Measurements from ENCODE around the gene ATP5ME. TPM values are rescaled to one million over a fixed set of nuclear protein-coding genes. Genes with fewer than 3 reads are reported as not detected.

The ATP5ME gene
- total and polyA plus RNA-seq, 2 of the 13 experiments (the other 11 are each of a cell fraction or from before 2014, with no cell fraction given) = 305 to 753 TPM

DNA sequence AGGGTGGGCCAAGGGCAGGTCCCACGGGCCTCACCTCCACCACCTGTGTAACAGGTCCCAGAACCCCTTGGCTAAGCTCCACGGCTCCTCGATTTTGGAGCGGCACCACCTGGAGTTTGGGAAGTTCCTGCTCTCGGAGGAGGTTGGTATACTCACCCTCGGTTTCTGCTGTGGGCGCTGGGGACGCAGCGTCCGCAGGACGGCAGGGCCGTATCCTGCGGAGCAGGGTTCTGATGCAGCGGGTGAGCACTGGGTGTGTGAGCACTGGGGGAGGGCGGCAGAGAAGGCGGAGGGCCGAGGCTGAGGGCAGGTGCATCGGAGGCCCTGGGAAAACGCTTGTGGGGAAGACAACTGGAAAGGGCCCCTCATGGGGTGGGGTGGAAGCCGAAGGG, 11.0 kb downstream of the ATP5ME start:
- CTCF ChIA-PET (ENCODE audit: low intra/inter-chr PET ratio, low total read pairs) = no interaction called here
- no peak for TF ChIP-seq FOSL2 (CRISPR knock-in tag; IDR thresholded peaks at IDR 0.05)
- no peak for TF ChIP-seq ATF2 (CRISPR knock-in tag; IDR thresholded peaks at IDR 0.05)
- 0 out of 2 replicates have a peak, but pooled peaks have one; percentile 18 for TF ChIP-seq ZNF691 (CRISPR knock-in tag; IDR thresholded peaks at IDR 0.05; ENCODE audit: borderline replicate concordance, low read depth)
- TF ChIP-seq ZNF3 (CRISPR knock-in tag; IDR thresholded peaks at IDR 0.05) = no peak
- TF ChIP-seq ZFYVE20 (CRISPR knock-in tag; IDR thresholded peaks at IDR 0.05; ENCODE audit: borderline replicate concordance, low read depth) = no peak
- no peak for TF ChIP-seq MBD4 (IDR thresholded peaks at IDR 0.05; ENCODE audit: borderline replicate concordance, low read length)
- Histone ChIP-seq H2AFZ (ENCODE audit: low read length) (no peak overlapping the region), H3K79me2 (ENCODE audit: insufficient read depth, low read length) (no peaks in the 10 kb centered on the region), H3K27ac (ENCODE audit: extremely low read length, insufficient read depth, low read length) (no peak overlapping the region), H3K36me3 (replicated peaks in 1 of 2; ENCODE audit: control insufficient read depth in 1 of 2, insufficient read depth in 2 of 2, low read length in 2 of 2) (no peaks in the 10 kb centered on the region), H3K4me1 (ENCODE audit: insufficient read depth, low read length) (peaks cover 46% of the 10 kb centered on the region), H4K20me1 (ENCODE audit: insufficient read depth, low read length) (no peaks in the 10 kb centered on the region), H3K4me2 (ENCODE audit: low read depth, low read length) (peak overlapping the region; percentile 69), H3K4me3 (replicated peaks in 1 of 3; ENCODE audit: insufficient read depth in 1 of 3, low read depth in 2 of 3, low read length in 3 of 3) (peak overlapping the region in 2 of 3 experiments; percentile 50 to 63; a peak in 3 of 6 replicates), H3K9me3 (ENCODE audit: low read length) (no peaks in the 10 kb centered on the region), H3K27me3 (ENCODE audit: control insufficient read depth in 1 of 2, insufficient read depth in 2 of 2, low read length in 2 of 2) (peaks cover 3 to 33% of the 10 kb centered on the region in 2 experiments; a peak in 4 of 5 replicates), H3K9ac (ENCODE audit: insufficient read depth, low read depth, low read length) (0 out of 2 replicates have a peak overlapping the region, but pooled peaks have one; percentile 25)
- DNase-seq (ENCODE audit: low spot score) = no peak
- POLR2A ChIA-PET = no interaction called here
- 71% methylated on average over 15 of the region's 20 CpGs for WGBS (ENCODE audit: low lambda C conversion rate)
- FAIRE-seq = no peak
- in situ Hi-C loops (cut with HindIII; ENCODE audit: extremely low pct_ligation_motif_present, low pct_unique_long_range_greater_than_20kb) = no loop called here
- intact Hi-C loops (cut with micrococcal nuclease; ENCODE audit: unreplicated experiment) = no loop called here
- no TSS peak for BruUV-seq (replicated peaks)
- ATAC-seq = no peak

Data from HepG2 (cell line).